HepG2 (cell line): ENCODE results near the gene HSP90AB1. TPM values are rescaled to one million over a fixed set of nuclear protein-coding genes. Genes with fewer than 3 reads are reported as not detected.

Source experiments
- ATAD3A ChIP-seq: sonication (generic); formaldehyde crosslinking; IDR thresholded peaks from 2 replicates; pipeline ENCODE4 v1.4.0; 2020; ENCODE audit warnings: missing genetic modification reagents
- MAZ ChIP-seq, 2 experiments: sonication (generic) in 1 of 2; formaldehyde crosslinking in 1 of 2; IDR thresholded peaks; 2 replicates each; pipeline versions ENCODE4 v1.5.0 to v1.6.1; 2012 to 2020; ENCODE audit warnings: low read depth in 2 of 2, mild to moderate bottlenecking in 2 of 2, borderline replicate concordance in 1 of 2, improper control_type of control experiment in 1 of 2, low read length in 1 of 2, missing genetic modification reagents in 1 of 2, moderate library complexity in 1 of 2
- MED13 ChIP-seq: sonication (generic); formaldehyde crosslinking; IDR thresholded peaks from 2 replicates; pipeline ENCODE4 v1.5.0; 2020; ENCODE audit warnings: missing genetic modification reagents
- NR2F6 ChIP-seq, 2 experiments: IDR thresholded peaks; 2 replicates each; pipeline ENCODE4 v1.6.1; 2016; ENCODE audit warnings: antibody characterized with exemption in 1 of 2, mild to moderate bottlenecking in 1 of 2
- REPIN1 ChIP-seq: sonication (generic); formaldehyde crosslinking; IDR thresholded peaks from 2 replicates; pipeline ENCODE4 v1.8.0; 2022; ENCODE audit warnings: missing genetic modification reagents, low read depth, mild to moderate bottlenecking, borderline replicate concordance
- SOX5 ChIP-seq: IDR thresholded peaks from 2 replicates; pipeline ENCODE4 v1.6.1; 2016; ENCODE audit warnings: borderline replicate concordance
- SOX6 ChIP-seq, 2 experiments: fragments of 450-650 bp in 1 of 2; sonication (generic) in 1 of 2; formaldehyde crosslinking in 1 of 2; IDR thresholded peaks; 2 replicates each; pipeline versions ENCODE4 v1.4.0 to v1.6.1; 2017 to 2020; ENCODE audit warnings: antibody characterized with exemption in 1 of 2, mild to moderate bottlenecking in 1 of 2, missing genetic modification reagents in 1 of 2
- TOPORS ChIP-seq: sonication (generic); formaldehyde crosslinking; IDR thresholded peaks from 2 replicates; pipeline ENCODE4 v1.8.0; 2023; ENCODE audit warnings: mild to moderate bottlenecking, missing genetic modification reagents
- U2AF1 ChIP-seq: fragments of 200-400 bp; formaldehyde crosslinking; optimal IDR thresholded peaks from 2 replicates; pipeline ENCODE3; 2017; ENCODE audit warnings: mild to moderate bottlenecking, low read depth, low read length
- ZKSCAN5 ChIP-seq: sonication (generic); formaldehyde crosslinking; IDR thresholded peaks from 2 replicates; pipeline ENCODE4 v1.5.1; 2020; ENCODE audit warnings: mild to moderate bottlenecking, missing genetic modification reagents
- ZNF7 ChIP-seq: IDR thresholded peaks from 2 replicates; pipeline ENCODE4 v1.6.1; 2016; ENCODE audit warnings: missing biosample characterization, missing genetic modification reagents
- ZNF816 ChIP-seq: sonication (generic); formaldehyde crosslinking; IDR thresholded peaks from 2 replicates; pipeline ENCODE4 v1.8.0; 2022; ENCODE audit warnings: missing genetic modification reagents, mild to moderate bottlenecking, borderline replicate concordance
- polyA plus RNA-seq, 8 experiments: library from polyadenylated mRNA; depleted of rRNA in 3 of 8; stranded (reverse) in 7 of 8; unstranded in 1 of 8; fragments of >200 nt; fragmentation: Illumina TruSeq in 4 of 8; extraction: Trizol in 4 of 8; gene quantifications; 2 replicates each; pipeline versions ENCODE4 v1.2.1 to v1.2.3, GENCODE V29; 2011 to 2016; ENCODE audit warnings: low read depth in 4 of 8, missing spikeins in 1 of 8, mixed read lengths in 1 of 8; ENCODE audit not compliant: insufficient read depth in 1 of 8
- total RNA-seq, 5 experiments: library from RNA; depleted of rRNA; stranded (reverse); fragments of >200 nt; fragmentation: Illumina TruSeq; extraction: Trizol; gene quantifications; 2 replicates each; pipeline ENCODE4 v1.2.3, GENCODE V29; 2016; ENCODE audit warnings: low read depth in 1 of 5
- TF ChIP-seq, protein P1 (sequence below): sonication (generic); formaldehyde crosslinking; IDR thresholded peaks from 2 replicates; pipeline ENCODE4 v1.4.0; 2020; ENCODE audit warnings: missing genetic modification reagents
- TF ChIP-seq, protein P2 (sequence below): sonication (generic); formaldehyde crosslinking; IDR thresholded peaks from 2 replicates; pipeline ENCODE4 v1.8.0; 2022; ENCODE audit warnings: low read depth, missing genetic modification reagents
- TF ChIP-seq, protein P3 (sequence below): IDR thresholded peaks from 2 replicates; pipeline ENCODE4 v1.6.1; 2016
- TF ChIP-seq, protein P4 (sequence below): sonication (generic); formaldehyde crosslinking; IDR thresholded peaks from 2 replicates; pipeline ENCODE4 v1.4.0; 2020; ENCODE audit warnings: mild to moderate bottlenecking, missing genetic modification reagents
- TF ChIP-seq, protein P5 (sequence below): sonication (generic); formaldehyde crosslinking; IDR thresholded peaks from 2 replicates; pipeline ENCODE4 v1.5.0; 2020; ENCODE audit warnings: missing genetic modification reagents
- TF ChIP-seq, protein P6 (sequence below): sonication (generic); formaldehyde crosslinking; IDR thresholded peaks from 2 replicates; pipeline ENCODE4 v1.5.1; 2020; ENCODE audit warnings: mild to moderate bottlenecking, missing genetic modification reagents, moderate library complexity

The HSP90AB1 gene
- total and polyA plus RNA-seq, 2 of the 13 experiments (the other 11 are each of a cell fraction or from before 2014, with no cell fraction given): 1,325 to 1,472 TPM

DNA sequence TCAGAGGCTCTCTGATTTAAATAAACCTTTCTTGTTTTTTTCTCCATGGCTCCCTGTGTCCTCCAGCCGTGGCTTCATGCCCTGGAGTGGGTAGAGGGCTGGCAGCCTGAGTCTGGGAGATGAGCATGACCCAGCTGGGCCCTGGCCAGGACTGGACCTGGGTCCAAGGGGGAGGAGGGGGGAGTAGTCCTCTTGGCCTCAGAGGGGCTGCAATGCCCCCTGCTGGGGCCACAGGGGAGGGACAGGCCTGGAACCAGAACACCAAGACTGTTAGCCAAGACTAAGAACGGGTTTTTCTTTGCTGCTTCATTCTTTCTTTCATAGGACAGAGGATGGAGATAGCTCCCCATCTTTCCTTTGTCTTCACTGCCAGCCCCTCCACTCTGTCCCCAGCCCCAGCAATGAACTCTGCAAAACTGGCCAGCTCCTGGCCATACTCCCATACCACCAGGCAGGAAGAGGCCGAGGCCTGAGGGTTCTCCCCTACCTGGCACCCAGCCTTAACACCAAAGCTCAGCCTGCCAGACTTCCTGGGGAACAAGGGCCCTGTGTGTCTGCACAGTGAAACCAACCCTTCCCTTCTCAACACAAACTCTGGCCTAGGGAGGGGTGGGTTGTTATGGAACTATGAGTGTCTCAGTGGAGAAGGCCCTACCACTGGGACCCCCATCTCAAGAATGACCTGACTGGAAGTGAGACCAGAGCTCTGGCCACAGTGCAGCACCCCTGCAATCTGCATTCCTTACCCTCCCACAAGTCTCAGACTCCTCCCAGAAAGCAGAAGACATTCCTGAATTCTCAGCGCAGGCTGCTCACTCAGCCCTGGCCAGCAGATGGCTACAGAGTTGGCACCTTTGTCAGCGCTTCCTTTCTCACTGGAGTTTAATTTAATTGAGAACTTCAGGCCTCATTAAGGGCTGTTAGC is 12.5 kb upstream of the HSP90AB1 start (continued):
- TF ChIP-seq, protein P1, sequence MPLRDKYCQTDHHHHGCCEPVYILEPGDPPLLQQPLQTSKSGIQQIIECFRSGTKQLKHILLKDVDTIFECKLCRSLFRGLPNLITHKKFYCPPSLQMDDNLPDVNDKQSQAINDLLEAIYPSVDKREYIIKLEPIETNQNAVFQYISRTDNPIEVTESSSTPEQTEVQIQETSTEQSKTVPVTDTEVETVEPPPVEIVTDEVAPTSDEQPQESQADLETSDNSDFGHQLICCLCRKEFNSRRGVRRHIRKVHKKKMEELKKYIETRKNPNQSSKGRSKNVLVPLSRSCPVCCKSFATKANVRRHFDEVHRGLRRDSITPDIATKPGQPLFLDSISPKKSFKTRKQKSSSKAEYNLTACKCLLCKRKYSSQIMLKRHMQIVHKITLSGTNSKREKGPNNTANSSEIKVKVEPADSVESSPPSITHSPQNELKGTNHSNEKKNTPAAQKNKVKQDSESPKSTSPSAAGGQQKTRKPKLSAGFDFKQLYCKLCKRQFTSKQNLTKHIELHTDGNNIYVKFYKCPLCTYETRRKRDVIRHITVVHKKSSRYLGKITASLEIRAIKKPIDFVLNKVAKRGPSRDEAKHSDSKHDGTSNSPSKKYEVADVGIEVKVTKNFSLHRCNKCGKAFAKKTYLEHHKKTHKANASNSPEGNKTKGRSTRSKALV (CRISPR knock-in tag): no peak
- TF ChIP-seq, protein P2, sequence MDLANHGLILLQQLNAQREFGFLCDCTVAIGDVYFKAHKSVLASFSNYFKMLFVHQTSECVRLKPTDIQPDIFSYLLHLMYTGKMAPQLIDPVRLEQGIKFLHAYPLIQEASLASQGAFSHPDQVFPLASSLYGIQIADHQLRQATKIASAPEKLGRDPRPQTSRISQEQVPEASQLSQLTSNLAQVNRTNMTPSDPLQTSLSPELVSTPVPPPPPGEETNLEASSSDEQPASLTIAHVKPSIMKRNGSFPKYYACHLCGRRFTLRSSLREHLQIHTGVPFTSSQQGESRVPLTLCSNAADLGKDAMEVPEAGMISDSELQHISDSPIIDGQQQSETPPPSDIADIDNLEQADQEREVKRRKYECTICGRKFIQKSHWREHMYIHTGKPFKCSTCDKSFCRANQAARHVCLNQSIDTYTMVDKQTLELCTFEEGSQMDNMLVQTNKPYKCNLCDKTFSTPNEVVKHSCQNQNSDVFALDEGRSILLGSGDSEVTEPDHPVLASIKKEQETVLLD (CRISPR knock-in tag): no peak
- TF ChIP-seq REPIN1: peak; percentile 89
- TF ChIP-seq, protein P3, sequence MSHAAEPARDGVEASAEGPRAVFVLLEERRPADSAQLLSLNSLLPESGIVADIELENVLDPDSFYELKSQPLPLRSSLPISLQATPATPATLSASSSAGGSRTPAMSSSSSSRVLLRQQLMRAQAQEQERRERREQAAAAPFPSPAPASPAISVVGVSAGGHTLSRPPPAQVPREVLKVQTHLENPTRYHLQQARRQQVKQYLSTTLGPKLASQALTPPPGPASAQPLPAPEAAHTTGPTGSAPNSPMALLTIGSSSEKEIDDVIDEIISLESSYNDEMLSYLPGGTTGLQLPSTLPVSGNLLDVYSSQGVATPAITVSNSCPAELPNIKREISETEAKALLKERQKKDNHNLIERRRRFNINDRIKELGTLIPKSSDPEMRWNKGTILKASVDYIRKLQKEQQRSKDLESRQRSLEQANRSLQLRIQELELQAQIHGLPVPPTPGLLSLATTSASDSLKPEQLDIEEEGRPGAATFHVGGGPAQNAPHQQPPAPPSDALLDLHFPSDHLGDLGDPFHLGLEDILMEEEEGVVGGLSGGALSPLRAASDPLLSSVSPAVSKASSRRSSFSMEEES (CRISPR knock-in tag): no peak
- no peak for TF ChIP-seq SOX6 (IDR thresholded peaks at IDR 0.05)
- peak; percentile 53; the same call in 1 of the 2 replicates for TF ChIP-seq SOX6 (CRISPR knock-in tag; IDR thresholded peaks at IDR 0.05)
- no peak for TF ChIP-seq TOPORS
- peak; percentile 48; the same call in 1 of the 2 replicates for TF ChIP-seq SOX5 (CRISPR knock-in tag)
- TF ChIP-seq, protein P4, sequence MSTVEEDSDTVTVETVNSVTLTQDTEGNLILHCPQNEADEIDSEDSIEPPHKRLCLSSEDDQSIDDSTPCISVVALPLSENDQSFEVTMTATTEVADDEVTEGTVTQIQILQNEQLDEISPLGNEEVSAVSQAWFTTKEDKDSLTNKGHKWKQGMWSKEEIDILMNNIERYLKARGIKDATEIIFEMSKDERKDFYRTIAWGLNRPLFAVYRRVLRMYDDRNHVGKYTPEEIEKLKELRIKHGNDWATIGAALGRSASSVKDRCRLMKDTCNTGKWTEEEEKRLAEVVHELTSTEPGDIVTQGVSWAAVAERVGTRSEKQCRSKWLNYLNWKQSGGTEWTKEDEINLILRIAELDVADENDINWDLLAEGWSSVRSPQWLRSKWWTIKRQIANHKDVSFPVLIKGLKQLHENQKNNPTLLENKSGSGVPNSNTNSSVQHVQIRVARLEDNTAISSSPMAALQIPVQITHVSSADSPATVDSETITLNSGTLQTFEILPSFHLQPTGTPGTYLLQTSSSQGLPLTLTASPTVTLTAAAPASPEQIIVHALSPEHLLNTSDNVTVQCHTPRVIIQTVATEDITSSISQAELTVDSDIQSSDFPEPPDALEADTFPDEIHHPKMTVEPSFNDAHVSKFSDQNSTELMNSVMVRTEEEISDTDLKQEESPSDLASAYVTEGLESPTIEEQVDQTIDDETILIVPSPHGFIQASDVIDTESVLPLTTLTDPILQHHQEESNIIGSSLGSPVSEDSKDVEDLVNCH (CRISPR knock-in tag): no peak
- TF ChIP-seq NR2F6 (IDR thresholded peaks at IDR 0.05): no peak
- TF ChIP-seq NR2F6 (CRISPR knock-in tag; IDR thresholded peaks at IDR 0.05): peak; percentile 71
- no peak for TF ChIP-seq ZNF7 (CRISPR knock-in tag)
- peak; percentile 94 for TF ChIP-seq MAZ (IDR thresholded peaks at IDR 0.05; ENCODE audit: borderline replicate concordance, low read depth, low read length)
- peak; percentile 89 for TF ChIP-seq MAZ (CRISPR knock-in tag; IDR thresholded peaks at IDR 0.05; ENCODE audit: low read depth)
- no peak for TF ChIP-seq ZKSCAN5 (CRISPR knock-in tag)
- TF ChIP-seq ATAD3A (CRISPR knock-in tag): no peak
- no peak for TF ChIP-seq U2AF1
- TF ChIP-seq ZNF816: no peak
- TF ChIP-seq, protein P5, sequence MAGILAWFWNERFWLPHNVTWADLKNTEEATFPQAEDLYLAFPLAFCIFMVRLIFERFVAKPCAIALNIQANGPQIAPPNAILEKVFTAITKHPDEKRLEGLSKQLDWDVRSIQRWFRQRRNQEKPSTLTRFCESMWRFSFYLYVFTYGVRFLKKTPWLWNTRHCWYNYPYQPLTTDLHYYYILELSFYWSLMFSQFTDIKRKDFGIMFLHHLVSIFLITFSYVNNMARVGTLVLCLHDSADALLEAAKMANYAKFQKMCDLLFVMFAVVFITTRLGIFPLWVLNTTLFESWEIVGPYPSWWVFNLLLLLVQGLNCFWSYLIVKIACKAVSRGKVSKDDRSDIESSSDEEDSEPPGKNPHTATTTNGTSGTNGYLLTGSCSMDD (CRISPR knock-in tag): no peak
- TF ChIP-seq MED13 (CRISPR knock-in tag): no peak
- TF ChIP-seq, protein P6, sequence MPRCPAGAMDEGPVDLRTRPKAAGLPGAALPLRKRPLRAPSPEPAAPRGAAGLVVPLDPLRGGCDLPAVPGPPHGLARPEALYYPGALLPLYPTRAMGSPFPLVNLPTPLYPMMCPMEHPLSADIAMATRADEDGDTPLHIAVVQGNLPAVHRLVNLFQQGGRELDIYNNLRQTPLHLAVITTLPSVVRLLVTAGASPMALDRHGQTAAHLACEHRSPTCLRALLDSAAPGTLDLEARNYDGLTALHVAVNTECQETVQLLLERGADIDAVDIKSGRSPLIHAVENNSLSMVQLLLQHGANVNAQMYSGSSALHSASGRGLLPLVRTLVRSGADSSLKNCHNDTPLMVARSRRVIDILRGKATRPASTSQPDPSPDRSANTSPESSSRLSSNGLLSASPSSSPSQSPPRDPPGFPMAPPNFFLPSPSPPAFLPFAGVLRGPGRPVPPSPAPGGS (CRISPR knock-in tag): no peak
